Measurements from ENCODE around the gene MME. TPM values are rescaled to one million over a fixed set of nuclear protein-coding genes. Genes with fewer than 3 reads are reported as not detected.

Gene MME
- total RNA-seq, 1 donor from 2014 or later, result 65.8 TPM

- Mint-ChIP-seq H3K4me1 (ENCODE audit: unreplicated experiment) (peaks cover 18% of the 10 kb centered on the region), H3K4me3 (no peak overlapping the region), H3K27me3 (no peaks in the 10 kb centered on the region), H3K36me3 (peaks cover 11% of the 10 kb centered on the region), H3K27ac (no peak overlapping the region), H3K9me3 (no peaks in the 10 kb centered on the region)
- no peak for DNase-seq (ENCODE audit: extremely low spot score, unreplicated experiment)
- TF ChIP-seq, protein P1, sequence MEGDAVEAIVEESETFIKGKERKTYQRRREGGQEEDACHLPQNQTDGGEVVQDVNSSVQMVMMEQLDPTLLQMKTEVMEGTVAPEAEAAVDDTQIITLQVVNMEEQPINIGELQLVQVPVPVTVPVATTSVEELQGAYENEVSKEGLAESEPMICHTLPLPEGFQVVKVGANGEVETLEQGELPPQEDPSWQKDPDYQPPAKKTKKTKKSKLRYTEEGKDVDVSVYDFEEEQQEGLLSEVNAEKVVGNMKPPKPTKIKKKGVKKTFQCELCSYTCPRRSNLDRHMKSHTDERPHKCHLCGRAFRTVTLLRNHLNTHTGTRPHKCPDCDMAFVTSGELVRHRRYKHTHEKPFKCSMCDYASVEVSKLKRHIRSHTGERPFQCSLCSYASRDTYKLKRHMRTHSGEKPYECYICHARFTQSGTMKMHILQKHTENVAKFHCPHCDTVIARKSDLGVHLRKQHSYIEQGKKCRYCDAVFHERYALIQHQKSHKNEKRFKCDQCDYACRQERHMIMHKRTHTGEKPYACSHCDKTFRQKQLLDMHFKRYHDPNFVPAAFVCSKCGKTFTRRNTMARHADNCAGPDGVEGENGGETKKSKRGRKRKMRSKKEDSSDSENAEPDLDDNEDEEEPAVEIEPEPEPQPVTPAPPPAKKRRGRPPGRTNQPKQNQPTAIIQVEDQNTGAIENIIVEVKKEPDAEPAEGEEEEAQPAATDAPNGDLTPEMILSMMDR (conservative IDR thresholded peaks at IDR 0.05), result no peak
Measured at GRCh38 chr3:155103686-155104085, 23.6 kb downstream of the MME start.

DNA sequence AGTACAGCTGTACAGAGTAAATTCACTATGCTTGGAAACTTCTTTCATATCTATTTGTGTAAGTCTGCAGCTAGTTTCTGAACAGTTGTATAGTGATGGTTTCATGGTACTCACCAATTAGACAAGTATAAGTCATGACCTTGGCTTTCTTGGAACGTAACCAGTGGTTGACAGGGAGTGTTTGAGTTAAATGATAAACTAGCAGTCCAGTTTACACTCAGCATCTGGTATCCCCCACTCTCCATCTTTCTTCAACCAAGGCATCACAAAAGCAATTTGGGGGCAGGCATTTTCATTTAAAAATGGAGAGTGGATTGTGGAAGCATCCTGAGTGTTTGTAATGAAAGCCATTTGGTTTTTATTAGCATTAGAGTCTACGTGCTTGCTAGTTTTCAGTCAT, 26.0 kb downstream of the MME start:
- H3K36me3 Mint-ChIP-seq, result peaks cover 5% of the 10 kb centered on the region
- H3K9me3 Mint-ChIP-seq, result no peaks in the 10 kb centered on the region
- TF ChIP-seq, protein P1 (conservative IDR thresholded peaks at IDR 0.05), result no peak
- H3K27ac Mint-ChIP-seq, result no peak overlapping the region
- H3K27me3 Mint-ChIP-seq, result no peaks in the 10 kb centered on the region
- DNase-seq (ENCODE audit: extremely low spot score, unreplicated experiment), result no peak
- peaks cover 14% of the 10 kb centered on the region for H3K4me1 Mint-ChIP-seq (ENCODE audit: unreplicated experiment)
- no peak overlapping the region for H3K4me3 Mint-ChIP-seq

DNA sequence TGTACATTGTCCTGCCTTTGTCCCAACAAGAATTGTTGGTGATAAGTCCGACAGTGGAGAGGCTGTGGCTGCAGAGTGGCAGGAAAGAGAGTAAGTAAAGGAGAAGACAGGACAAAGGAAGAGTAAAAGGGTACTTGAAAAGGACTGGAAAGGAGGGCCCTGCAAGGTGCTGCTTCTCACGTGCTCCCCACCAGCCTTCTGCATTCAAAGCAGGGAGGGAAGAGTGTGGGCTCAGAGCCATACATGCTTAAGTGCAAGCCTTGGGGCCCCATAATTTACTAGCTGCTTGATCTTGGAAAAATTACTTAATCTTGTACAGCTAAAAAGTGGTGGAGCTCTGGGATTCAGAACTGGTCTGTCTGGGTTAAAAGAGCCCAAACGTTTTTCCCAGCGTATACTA, 29.9 kb downstream of the MME start:
- H3K4me1 Mint-ChIP-seq (ENCODE audit: unreplicated experiment), result peaks cover 15% of the 10 kb centered on the region
- no peak for DNase-seq (ENCODE audit: extremely low spot score, unreplicated experiment)
- no peak overlapping the region for H3K27ac Mint-ChIP-seq
- no peak overlapping the region for H3K4me3 Mint-ChIP-seq
- H3K27me3 Mint-ChIP-seq, result no peaks in the 10 kb centered on the region
- TF ChIP-seq, protein P1 (conservative IDR thresholded peaks at IDR 0.05), result no peak
- H3K36me3 Mint-ChIP-seq, result peaks cover 6% of the 10 kb centered on the region
- H3K9me3 Mint-ChIP-seq, result no peaks in the 10 kb centered on the region

- H3K27me3 Mint-ChIP-seq, result no peaks in the 10 kb centered on the region
- H3K4me1 Mint-ChIP-seq (ENCODE audit: unreplicated experiment), result peaks cover 11% of the 10 kb centered on the region
- TF ChIP-seq, protein P1 (conservative IDR thresholded peaks at IDR 0.05), result no peak
- no peak overlapping the region for H3K4me3 Mint-ChIP-seq
- H3K9me3 Mint-ChIP-seq, result no peaks in the 10 kb centered on the region
- H3K27ac Mint-ChIP-seq, result no peak overlapping the region
- peaks cover 10% of the 10 kb centered on the region for H3K36me3 Mint-ChIP-seq
- no peak for DNase-seq (ENCODE audit: extremely low spot score, unreplicated experiment)
Measured at GRCh38 chr3:155110996-155111901, 31.1 kb downstream of the MME start.

DNA sequence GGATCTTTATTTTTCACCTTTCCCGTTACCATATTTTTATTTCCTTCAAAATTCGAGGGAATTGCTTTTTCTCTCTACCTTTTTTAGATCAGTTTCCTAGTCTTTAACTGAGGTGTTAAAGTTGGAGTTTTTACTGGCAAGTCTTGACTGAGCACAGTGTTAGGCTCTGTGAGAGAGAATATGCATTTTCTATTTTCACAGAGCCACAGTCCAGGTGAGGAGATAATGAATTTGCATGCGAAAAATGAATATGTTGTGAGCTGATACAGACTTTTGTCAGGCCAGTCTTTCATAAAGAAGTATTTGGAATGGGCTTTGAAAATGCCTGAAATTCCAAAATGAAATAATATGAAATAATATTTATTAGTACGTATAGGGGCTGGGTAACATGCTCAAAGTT, 31.9 kb downstream of the MME start:
- Mint-ChIP-seq H3K4me3 (no peak overlapping the region), H3K27ac (no peak overlapping the region), H3K36me3 (peaks cover 10% of the 10 kb centered on the region), H3K27me3 (no peaks in the 10 kb centered on the region), H3K9me3 (no peaks in the 10 kb centered on the region), H3K4me1 (ENCODE audit: unreplicated experiment) (peaks cover 5% of the 10 kb centered on the region)
- no peak for DNase-seq (ENCODE audit: extremely low spot score, unreplicated experiment)
- TF ChIP-seq, protein P1 (conservative IDR thresholded peaks at IDR 0.05), result no peak
